SK-N-DZ (cell line): ENCODE measurements around the gene BEST4. TPM values are rescaled to one million over a fixed set of nuclear protein-coding genes. Genes with fewer than 3 reads are reported as not detected.
"Not testable (repeated sequence)": the region's sequence is repeated elsewhere in the genome, so short reads cannot be mapped to it uniquely, and the experiment has no call there.

Source experiments
- DNase-seq: peaks from one replicate; pipeline ENCODE4 v3.0.0-alpha.2; 2015; ENCODE audit warnings: low spot score
- polyA plus RNA-seq, 2 experiments: library from polyadenylated mRNA; depleted of rRNA; stranded (reverse); fragments of >200 nt; gene quantifications; 2 replicates each; pipeline ENCODE4 v1.2.3, GENCODE V29; 2014

BEST4 gene
- polyA plus RNA-seq (2014; cell fraction: cytosol; rRNA removed), result not detected in 2 replicates
- not detected in 2 replicates for polyA plus RNA-seq (2014; cell fraction: nucleus; rRNA removed)

DNA sequence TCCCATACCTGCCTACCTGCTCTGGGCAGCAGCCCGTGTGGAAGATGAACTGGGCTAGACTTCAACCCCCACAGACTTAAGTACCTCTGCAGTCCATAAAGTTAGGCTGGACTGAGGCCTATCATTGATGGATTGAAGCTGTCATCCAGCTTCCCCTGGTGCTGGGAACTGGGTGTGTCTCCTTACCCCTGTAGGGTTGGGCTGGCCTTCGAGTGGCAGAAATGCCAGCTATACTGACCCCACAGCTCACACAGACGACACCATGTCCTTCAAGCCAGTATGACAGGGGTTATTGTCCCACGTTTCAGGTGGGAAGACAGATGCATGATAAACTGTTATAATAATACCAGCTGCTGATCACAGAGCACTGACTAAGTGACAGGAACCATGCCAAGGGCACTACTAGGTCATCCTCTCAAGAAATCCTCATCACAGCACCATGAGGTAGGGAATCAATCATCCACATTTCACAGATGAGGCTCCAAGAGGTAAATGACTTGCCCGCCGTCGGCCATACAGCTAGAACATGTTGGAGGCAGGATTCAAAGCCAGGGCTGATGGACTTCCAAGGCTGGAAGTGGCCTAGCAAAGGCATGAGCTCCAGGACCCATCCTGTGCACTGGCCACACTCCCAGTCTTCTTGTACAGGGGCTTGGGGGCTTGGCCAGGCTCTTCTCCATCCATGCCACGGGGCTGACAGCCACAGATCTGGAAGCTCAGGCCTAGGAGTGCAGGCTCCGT, at the start of gene BEST4:
Gene BEST4, minus strand, starts transcription at position 51 of the 741 bp plus-strand sequence. CDS start 465 bp downstream, outside the sequence.
- no peak for DNase-seq

DNA sequence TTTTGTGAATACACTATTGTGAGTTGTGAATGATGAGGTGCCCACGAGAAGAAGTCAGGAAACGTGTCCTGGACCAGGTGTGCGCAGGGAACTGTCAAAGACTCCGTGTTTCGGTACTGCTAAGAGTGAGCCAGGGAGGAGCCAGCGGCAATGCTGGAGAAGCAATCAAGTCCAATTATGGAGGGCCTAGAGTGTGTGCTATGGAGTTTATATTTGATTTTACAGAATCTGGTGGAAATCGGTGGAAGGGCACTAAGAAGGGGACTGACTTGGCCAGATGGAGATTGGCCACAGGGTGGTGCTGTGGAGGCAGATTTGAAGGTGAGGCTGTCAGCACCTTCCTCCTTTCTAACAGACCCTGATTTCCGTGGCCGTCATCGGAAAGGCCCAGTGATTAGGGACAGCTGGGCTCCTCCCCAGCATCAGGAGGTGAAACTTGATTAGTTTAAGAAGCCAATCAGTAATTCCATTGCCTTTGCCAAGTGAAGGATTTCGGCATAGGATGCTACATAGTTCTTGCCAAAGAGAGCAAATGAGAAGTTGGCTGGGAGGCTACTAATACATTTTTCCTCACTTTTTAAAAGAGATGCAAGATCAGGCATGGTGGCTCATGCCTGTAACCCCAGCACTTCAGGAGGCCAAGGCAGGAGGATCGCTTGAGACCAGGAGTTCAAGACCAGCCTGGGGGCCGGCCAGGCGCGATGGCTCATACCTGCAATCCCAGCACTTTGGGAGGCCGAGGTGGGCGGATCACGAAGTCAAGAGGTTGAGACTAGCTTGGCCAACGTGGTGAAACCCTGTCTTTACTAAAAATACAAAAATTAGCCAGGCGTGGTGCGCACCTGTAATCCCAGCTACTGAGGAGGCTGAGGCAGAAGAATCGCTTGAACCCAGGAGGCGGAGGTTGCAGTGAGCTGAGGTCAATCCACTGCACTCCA, 48.0 kb upstream of the BEST4 start:
- DNase-seq, result peak; percentile 77

DNA sequence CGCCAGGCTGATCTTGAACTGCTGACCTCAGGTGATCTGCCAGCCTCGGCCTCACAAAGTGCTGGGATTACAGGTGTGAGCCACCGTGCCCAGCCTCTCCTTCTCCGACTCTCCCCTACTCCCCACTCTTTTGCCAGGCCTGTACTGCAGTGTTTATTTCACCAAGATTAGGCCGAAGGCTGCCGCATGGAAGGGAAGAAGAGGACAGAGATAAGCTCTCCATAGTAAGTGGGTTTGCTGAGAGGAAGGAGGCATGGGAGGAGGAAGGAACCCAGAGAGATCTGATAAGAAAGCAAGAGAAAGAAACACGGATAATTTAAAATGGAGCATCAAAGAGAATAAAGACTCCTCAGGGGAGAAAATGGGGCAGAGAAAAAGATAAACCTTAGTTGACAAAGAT, 46.4 kb upstream of the BEST4 start:
- DNase-seq, result no peak

DNA sequence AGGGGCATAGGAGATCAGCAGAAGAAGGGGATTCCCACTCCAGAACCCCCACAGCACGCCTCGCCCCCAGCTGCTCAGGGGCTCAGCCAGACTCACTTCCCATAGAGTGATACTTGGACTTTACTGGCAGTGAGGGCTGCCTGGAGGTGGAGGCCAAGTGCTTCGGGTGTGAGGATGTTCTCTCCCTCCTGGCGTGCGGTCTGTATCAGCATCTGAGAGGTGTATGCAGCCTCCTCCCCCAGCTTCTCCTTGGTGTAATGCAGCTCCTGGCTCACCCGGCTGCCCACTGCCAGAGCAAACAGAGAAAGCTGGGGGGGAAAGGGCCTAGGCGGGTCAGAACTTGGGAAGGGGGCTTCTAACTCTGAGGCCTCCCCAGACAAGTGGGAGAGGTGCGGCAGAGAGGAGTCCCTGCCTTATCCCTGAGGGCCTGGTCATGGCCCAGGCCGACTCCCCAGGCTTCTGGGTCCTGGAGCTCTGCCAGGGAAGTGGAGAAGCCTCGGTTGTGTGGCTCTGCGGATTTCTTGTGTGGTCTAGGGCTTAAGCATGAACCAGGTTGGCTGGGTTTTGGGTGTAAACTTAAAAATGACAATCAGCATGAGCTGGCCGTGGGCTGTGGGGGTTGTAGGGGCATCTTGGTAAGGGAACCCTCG, 44.2 kb upstream of the BEST4 start:
- no peak for DNase-seq

DNA sequence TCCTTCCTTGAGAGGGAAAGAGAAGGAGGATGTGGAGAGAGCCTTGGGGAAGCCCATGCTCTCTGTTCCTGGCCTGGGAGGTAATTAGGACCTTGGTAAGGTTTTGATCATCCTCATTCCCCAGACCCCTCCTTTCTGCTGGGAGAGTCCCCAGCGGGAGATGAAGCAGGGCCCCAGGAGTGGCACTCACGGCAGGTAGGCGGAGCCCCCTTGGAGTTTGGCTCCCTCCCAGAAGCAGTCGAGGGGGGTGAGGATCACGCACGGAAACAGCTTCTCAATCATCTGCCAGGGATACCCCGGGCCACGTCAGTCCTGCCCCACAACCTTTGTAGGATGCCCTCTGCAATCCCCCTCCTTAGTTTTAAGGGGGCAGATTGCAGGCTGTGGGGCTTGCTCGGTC, 43.5 kb upstream of the BEST4 start:
- no peak for DNase-seq

DNA sequence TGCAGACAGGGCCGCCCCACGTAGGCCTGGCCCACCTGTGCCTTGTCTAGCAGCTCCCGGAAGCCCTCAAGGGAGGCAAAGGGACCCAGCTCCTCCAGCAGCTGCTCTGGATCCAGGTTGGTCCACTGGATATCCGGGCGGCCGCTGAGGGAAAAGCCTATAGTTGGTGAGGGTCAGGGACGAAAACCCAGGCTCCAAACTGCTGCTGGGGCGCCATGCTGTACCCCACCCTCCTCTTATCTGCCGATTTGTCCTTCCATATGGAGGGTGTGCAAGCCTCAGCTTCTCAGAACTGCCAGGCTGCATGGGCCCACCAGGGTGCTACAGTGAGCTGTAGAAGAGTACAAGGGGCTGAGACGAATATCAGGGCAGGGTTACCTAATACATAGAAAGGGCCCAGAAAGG, 42.9 kb upstream of the BEST4 start:
- no peak for DNase-seq

DNA sequence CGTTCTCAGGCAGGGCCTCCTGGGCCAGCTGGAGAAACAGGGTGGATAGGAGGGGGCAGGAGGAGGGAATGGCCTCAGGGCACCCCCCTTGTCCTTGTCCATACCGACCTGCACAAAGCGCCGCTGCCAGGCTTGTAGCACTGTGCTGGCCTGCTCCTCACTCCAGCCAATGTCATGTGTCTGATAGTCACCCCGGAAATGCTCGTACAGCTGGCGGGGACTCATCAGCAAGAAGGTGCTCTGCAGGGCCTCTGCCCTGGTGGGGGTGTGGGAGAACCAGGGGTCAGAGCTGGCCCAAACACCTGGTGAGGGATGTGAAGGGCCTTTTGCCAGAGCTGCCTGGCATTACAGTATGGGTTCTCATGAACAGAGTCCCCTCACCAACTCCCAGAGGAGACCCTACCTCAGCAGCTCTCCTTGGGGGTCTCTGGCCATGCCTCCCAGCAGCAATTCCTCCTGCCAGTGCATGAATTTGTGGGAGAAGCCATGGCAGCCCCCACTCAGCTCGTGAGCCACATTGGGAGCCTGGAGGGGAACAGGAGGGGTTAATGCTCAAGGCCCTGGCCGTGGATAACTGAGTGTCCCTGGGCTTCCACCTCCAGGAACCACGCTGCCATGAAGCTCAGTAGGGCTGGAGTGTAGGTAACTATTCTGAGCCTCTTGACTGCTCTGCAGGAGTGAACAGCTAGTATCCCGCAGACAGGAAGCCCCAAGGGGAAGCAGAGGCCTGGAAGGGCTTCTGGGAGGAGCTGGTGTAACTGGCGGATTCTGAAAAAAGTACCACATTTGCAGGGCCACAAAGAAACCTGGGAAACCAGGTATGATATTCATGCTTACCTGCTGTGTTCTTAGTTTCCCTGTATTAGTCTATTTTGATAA, 41.8 kb upstream of the BEST4 start:
- DNase-seq, result no peak

DNA sequence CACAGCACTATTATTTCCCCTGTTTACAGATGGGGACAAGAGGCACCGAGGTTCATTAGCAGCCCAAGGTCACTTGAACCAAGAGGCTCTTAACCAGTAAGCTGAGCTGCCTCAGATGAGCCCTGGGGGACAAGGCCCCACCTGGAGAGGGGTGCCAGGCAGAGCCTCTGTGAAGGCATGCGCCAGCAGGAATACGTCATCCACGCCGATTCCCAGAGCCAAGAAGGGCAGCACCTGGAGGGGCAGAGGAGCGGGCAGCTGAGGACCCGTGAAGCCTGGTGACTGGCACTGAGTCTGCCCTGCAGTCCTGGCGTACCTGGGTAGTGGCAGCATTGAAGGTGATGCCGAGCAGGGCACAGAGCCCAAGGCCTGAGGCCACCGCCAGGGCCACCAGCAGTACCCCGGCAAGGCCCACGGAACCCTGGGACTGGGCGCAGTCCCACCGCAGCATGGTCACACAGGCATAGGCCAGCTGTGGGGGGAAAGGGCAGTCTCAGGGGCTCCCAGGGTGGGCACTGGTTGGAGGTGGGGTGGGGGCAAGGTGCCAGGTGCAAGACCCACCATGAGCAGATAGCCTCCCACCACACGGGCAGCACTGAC, 41.0 kb upstream of the BEST4 start:
- no peak for DNase-seq

DNA sequence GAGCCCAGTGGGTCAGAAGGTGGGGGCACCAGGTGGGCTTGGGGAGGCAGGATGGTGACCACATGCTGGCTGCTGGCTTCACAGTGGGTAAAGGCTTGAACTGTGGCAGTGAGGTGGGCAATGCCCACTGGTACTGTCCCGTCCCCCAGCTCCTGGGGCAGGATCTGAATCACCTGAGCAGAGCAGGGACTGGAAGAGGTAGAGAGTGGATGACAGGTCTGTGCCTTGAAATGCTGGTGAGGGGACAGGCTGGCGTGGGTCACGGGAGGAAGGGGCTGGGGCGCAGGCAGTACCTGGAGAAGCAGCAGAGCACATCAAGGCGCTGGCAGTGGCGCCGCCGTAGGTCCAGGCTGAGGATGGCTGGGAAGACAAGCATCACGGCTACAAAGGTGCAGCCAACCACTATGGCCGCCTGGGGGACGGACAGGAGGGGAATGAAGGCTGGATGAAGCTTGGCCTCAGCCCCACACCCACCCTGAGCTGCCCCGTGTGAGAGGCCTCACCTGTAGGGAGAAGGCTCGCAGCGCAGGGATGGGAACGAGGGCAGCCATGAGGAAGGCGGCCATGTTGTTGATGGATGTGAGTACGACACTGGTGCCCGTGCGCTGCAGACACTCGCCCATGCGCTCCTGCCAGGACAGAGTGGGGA, 40.2 kb upstream of the BEST4 start:
- DNase-seq, result no peak

DNA sequence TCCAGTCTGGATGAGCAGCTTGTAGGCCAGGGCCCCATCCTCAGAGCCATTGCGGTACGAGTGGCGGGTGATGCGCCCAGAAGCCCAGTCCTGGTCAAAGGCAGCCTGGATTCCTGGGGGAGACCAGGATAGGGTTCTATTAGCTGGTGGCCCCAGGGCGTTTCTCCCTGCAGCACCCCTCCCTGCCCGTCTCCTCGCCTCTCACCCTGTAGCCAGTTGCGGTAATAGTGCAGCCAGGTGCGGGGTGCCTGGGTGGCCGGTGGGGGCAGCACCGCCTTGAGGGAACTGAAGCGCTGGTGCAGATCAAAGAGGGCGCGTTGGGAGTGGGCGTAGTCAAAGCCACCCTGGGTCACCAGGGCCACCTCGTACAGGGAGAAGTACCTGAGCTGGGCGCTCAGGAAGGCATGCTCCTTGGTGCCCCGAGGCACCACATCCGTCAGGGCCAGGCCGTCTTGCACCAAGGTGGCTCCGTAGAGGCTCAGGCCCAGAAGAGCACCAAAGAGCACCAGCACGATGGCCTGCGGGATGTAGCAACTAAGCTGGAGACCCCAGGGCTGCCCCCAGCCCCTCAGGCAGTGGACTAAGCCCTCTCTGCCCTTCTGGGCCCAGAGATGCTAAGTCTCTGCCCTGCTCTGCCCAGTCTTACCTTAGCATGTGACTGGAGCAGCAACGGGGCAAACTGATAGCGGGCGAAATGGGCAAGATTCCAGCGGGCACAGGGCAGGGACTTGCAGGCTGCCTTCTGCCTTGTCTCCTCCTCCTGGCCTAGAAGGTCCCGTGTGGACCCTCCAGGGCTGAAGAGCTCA, 39.4 kb upstream of the BEST4 start:
- DNase-seq, result no peak

DNA sequence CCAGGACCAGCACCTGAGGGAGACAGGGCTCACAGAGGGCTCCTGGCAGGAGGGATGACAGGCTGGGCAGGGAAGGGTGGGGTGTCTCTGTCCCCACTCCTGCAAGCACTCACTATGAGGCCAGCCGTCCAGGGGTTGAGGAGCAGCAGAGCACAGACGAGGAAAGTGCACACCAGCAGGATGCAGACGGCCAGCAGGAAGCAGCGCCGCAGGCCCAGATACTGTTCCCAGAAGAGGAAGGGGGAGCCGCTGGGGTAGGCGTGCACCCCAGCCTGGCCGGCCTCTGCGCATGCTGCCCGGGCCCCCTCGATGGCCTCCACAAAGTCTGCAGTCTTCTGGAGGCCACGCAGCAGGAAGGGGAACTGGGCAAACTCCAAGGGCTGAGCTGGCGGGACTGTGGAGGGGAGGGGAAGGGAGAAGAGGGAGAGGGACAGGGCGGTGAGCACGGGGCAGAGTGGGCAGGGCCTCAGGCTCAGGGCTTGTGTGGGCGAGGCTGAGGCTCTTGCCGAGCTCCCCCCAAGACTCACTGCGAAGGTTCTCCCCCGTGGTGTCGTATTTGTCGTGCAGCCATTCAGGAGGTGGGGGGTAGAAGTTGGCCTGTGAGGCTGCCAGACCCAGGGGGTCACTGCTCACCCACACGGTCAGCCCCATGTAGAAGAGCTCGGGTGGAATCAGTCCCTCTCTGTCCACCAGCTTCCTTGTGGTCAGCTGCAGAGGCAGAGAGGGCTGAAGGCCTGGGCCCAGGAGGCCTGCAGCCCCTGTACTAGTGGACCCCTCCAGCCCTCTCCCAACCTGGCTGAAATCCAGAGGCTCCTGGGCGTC, 38.6 kb upstream of the BEST4 start:
- DNase-seq, result no peak

DNA sequence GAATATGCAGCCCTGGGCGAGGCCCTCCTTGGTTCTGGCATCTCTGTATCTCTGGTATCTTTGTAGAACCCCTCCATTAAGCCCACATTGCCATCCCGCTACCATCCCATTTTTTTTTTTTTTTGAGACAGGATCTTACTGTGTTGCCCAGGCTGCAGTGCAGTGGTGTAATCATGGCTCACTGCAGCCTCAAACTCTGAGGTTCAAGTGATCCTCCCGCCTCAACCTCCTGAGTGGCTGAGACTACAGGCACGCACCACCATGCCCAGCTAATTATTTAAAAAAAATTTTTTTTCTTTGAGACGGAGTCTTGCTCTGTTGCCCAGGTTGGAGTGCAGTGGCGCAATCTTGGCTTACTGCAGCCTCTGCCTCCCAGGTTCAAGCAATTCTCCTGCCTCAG, 36.4 kb upstream of the BEST4 start:
- not testable (repeated sequence) for DNase-seq

DNA sequence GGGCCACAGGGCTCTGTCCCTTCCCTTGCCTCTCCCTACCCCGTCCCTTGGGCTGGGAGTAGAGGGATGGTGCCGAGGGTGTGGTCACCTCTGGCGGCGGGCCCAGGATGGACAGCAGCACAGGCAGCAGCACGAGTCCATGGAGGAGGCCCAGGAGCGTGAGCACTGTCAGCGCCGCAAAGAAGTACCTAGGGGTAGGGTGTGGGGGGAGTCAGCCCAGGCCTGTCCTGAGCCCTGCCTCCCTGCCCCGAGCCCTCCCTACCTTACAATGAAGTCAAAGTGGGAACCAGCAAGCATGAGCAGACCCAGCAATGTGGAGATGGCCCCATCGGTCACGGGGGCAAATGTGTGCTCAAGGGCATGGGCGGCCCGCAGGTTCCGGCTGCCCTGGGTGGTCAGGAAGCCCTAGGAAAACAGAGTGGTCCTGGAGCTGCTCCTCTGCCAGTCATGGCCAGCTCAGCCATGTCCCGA, 35.0 kb upstream of the BEST4 start:
- no peak for DNase-seq

DNA sequence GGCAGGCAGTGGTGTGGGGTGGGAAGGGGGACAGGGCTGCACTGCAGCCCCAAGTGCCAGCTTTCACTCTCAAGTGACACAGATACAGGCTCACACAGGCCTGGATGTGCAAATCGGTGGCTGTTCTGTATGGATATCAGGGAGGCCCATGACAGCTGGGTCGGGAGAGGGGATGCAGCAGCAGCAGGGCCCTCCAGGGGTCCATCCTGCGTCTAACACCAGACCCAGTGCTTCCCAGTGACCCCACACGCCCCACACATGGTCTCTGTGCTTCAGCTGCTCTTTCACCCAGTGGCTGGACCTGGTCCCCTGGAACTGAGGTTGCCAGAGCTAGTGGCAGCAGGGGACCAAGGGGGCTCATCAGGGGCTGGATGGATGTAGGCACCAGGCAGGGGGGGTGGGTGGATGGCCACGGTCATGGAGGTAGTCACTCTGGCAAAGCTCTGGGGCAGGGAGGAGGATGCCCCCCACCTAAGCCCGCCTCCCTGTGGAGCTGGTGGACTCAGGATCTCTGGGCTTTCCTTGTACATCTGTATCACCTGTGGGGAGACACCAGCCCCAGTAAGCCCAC, 34.2 kb upstream of the BEST4 start:
- no peak for DNase-seq

DNA sequence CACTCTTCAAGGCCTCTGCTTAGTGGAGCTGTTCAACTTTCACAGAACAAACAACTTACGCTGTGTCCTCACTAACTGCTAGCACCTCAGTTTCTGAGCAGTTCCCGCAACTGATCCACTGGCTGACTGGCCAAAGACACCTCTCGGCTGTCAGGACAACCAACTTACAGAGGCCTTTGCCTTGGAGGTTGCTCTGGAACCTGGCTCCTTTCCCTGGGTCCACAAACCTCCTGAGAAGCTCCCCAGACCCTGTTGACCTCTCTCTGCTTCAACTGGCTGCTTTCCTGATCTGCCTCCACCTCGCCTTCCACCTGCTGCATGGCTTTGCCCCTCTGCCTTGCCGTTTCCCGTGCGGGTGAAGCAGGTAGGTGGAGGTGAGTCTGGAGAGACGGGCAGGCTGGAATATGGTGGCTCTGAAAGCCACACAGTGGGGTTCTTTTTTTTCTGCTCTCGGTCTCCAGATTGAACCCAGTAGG, 33.3 kb upstream of the BEST4 start:
- DNase-seq, result no peak

DNA sequence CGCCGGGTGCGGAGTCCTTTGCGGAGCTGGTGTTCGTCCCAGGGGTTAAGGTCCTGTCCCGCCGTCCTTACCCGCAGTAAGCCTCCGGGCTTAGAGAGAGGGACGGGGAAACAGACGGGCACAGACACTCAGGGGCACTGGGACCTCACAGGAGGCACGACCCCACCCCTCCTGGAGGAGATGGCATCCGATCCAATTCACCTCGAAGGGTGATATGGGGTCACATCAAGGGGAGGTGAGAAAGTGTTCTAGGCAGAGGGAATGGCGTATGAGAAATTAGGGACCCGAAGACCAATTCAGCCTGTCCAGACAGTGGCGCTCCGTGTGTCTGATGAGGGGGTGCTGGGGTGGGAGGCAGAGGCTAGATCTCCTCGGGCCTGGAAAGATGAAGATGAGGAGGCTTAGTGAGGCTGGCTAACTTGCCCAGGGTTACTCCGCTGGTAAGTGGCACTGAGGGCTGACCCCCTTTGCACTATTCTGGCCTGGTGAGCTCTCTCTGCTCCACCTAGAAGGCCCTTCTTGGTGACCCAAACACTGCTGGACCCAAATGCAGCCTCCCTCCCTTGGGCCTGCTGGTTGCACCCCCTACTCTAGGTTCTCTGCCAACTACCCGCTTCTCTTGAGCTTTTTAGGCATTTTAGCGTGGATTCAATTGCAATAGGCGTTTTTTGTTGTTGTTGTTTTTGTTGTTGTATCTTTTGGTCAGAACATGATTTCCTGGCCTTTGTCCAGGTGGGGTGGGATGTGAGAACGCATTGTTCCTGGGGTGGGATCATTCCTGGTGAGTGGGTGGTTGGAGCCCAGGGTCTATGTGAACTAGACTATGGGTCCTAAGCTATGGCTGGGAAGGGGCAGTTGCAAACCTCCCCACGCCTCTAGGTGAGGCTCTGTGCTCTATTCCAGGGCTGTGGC, 32.6 kb upstream of the BEST4 start:
- no peak for DNase-seq
